Panc1 (cell line): ENCODE measurements around the gene CXCL17.

Source experiments
- POLR2AphosphoS5 ChIP-seq: IDR thresholded peaks from 2 replicates; pipeline ENCODE4 v1.6.1; 2012; ENCODE audit warnings: mild to moderate bottlenecking, low read depth, low read length, moderate library complexity
- SIN3A ChIP-seq: IDR thresholded peaks from 2 replicates; pipeline ENCODE4 v1.6.1; 2012; ENCODE audit warnings: low read depth, mild to moderate bottlenecking, low read length, moderate library complexity, borderline replicate concordance; ENCODE audit not compliant: insufficient read depth
- TF ChIP-seq, protein P1 (sequence below): fragments of 450-650 bp; IDR thresholded peaks from 2 replicates; pipeline ENCODE4 v1.5.1; 2017; ENCODE audit warnings: mild to moderate bottlenecking
- TF ChIP-seq, protein P2 (sequence below), 2 experiments: IDR thresholded peaks; 2 replicates each; pipeline ENCODE4 v1.6.1; 2011 to 2012; ENCODE audit warnings: low read depth in 2 of 2, control low read depth in 1 of 2, low read length in 1 of 2, mild to moderate bottlenecking in 1 of 2, moderate library complexity in 1 of 2; ENCODE audit not compliant: insufficient read depth in 1 of 2

- TF ChIP-seq, protein P1, sequence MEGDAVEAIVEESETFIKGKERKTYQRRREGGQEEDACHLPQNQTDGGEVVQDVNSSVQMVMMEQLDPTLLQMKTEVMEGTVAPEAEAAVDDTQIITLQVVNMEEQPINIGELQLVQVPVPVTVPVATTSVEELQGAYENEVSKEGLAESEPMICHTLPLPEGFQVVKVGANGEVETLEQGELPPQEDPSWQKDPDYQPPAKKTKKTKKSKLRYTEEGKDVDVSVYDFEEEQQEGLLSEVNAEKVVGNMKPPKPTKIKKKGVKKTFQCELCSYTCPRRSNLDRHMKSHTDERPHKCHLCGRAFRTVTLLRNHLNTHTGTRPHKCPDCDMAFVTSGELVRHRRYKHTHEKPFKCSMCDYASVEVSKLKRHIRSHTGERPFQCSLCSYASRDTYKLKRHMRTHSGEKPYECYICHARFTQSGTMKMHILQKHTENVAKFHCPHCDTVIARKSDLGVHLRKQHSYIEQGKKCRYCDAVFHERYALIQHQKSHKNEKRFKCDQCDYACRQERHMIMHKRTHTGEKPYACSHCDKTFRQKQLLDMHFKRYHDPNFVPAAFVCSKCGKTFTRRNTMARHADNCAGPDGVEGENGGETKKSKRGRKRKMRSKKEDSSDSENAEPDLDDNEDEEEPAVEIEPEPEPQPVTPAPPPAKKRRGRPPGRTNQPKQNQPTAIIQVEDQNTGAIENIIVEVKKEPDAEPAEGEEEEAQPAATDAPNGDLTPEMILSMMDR, result no peak
- TF ChIP-seq SIN3A (no peak), POLR2AphosphoS5 (no peak)
- TF ChIP-seq, protein P2, sequence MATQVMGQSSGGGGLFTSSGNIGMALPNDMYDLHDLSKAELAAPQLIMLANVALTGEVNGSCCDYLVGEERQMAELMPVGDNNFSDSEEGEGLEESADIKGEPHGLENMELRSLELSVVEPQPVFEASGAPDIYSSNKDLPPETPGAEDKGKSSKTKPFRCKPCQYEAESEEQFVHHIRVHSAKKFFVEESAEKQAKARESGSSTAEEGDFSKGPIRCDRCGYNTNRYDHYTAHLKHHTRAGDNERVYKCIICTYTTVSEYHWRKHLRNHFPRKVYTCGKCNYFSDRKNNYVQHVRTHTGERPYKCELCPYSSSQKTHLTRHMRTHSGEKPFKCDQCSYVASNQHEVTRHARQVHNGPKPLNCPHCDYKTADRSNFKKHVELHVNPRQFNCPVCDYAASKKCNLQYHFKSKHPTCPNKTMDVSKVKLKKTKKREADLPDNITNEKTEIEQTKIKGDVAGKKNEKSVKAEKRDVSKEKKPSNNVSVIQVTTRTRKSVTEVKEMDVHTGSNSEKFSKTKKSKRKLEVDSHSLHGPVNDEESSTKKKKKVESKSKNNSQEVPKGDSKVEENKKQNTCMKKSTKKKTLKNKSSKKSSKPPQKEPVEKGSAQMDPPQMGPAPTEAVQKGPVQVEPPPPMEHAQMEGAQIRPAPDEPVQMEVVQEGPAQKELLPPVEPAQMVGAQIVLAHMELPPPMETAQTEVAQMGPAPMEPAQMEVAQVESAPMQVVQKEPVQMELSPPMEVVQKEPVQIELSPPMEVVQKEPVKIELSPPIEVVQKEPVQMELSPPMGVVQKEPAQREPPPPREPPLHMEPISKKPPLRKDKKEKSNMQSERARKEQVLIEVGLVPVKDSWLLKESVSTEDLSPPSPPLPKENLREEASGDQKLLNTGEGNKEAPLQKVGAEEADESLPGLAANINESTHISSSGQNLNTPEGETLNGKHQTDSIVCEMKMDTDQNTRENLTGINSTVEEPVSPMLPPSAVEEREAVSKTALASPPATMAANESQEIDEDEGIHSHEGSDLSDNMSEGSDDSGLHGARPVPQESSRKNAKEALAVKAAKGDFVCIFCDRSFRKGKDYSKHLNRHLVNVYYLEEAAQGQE (IDR thresholded peaks at IDR 0.05; ENCODE audit: insufficient read depth in 1 of 2, low read depth in 2 of 2, low read length in 1 of 2), result no peak
These were observed 32.4 kb downstream of the CXCL17 start for GRCh38 chr19:42410371-42410770.
